BJ (cell line): Measurements from ENCODE around the gene SORBS2. TPM values are rescaled to one million over a fixed set of nuclear protein-coding genes. Genes with fewer than 3 reads are reported as not detected.

ENCODE experiments used
- CTCF ChIA-PET: fragments of 350-600 bp; formaldehyde crosslinking; extraction: SDS; loops from one replicate; lab custom pipeline; 2021; ENCODE audit warnings: antibody characterized with exemption, inconsistent platforms; lab: Yijun Ruan, JAX
- POLR2A ChIA-PET: fragments of 300-600 bp; sonication (Branson Sonifier 250); formaldehyde crosslinking; extraction: SDS; loops from one replicate; lab custom pipeline; 2021; ENCODE audit warnings: antibody characterized with exemption; lab: Charles Lee
- DNase-seq: peaks from one replicate; pipeline ENCODE4 v3.0.0-alpha.2; 2011; ENCODE audit warnings: low read depth
- H3K27me3 ChIP-seq: 2 replicates; pipeline ENCODE4 v1.6.0; 2011; ENCODE audit warnings: low read length; ENCODE audit not compliant: control insufficient read depth, insufficient read depth
- H3K36me3 ChIP-seq: 2 replicates; pipeline ENCODE4 v1.5.1; 2011; ENCODE audit warnings: low read length; ENCODE audit not compliant: control insufficient read depth, insufficient read depth
- H3K4me3 ChIP-seq: 2 replicates; pipeline ENCODE4 v1.5.1; 2011; ENCODE audit warnings: low read depth, mild to moderate bottlenecking, control low read depth, low read length
- polyA plus RNA-seq: library from polyadenylated mRNA; depleted of rRNA; stranded (reverse); fragments of >200 nt; gene quantifications from 2 replicates; pipeline ENCODE4 v1.2.3, GENCODE V29; 2011
- TF ChIP-seq, protein P1 (sequence below): IDR thresholded peaks from 2 replicates; pipeline ENCODE4 v1.5.1; 2011; ENCODE audit warnings: low read depth, mild to moderate bottlenecking, control low read depth, inconsistent platforms, low read length, moderate library complexity; ENCODE audit not compliant: insufficient read depth

SORBS2 gene
- polyA plus RNA-seq, 1 experiment, result 9.1 TPM

DNA sequence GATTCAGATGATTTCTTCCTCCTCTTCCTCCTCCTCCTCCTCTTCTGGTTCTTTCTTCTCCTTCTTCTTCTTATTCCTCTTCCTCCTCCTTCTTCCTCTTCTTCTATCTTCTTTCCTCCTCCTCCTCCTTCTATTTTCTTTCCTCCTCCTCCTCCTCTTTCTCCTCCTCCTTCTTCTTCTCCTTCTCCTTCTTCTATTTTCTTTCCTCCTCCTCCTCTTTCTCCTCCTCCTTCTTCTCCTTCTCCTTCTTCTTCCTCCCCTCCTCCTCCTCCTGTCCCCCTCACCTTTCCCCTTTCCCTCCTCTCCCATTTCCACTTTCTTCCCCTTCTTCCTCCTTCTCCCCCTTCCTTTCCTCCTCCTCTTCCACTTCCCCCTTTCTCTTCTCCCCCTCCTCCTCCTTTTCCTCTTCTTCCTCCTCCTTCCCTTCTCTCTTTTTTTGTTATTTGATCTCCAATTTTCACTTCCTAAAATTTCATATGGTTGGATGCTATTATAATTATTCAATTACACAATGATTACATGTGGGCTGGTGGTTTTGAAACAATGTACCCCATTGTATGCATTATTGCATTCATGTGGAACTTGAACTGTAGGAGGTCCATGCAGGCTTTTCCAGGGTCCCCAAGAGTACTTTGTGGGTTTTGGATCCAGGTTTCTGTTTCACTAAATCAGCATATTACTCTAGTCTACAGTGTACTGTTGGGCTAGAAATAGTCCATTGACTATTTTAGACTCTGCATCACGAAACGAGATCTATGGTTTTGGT is 68.1 kb downstream of the SORBS2 start:
- Histone ChIP-seq H3K27me3 (peaks cover 2% of the 10 kb centered on the region; the same call in 1 of the 2 replicates), H3K4me3 (no peak overlapping the region), H3K36me3 (no peaks in the 10 kb centered on the region)
- TF ChIP-seq, protein P1, sequence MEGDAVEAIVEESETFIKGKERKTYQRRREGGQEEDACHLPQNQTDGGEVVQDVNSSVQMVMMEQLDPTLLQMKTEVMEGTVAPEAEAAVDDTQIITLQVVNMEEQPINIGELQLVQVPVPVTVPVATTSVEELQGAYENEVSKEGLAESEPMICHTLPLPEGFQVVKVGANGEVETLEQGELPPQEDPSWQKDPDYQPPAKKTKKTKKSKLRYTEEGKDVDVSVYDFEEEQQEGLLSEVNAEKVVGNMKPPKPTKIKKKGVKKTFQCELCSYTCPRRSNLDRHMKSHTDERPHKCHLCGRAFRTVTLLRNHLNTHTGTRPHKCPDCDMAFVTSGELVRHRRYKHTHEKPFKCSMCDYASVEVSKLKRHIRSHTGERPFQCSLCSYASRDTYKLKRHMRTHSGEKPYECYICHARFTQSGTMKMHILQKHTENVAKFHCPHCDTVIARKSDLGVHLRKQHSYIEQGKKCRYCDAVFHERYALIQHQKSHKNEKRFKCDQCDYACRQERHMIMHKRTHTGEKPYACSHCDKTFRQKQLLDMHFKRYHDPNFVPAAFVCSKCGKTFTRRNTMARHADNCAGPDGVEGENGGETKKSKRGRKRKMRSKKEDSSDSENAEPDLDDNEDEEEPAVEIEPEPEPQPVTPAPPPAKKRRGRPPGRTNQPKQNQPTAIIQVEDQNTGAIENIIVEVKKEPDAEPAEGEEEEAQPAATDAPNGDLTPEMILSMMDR, result no peak
- ChIA-PET CTCF (no interaction called here), POLR2A (no interaction called here)
- no peak for DNase-seq

DNA sequence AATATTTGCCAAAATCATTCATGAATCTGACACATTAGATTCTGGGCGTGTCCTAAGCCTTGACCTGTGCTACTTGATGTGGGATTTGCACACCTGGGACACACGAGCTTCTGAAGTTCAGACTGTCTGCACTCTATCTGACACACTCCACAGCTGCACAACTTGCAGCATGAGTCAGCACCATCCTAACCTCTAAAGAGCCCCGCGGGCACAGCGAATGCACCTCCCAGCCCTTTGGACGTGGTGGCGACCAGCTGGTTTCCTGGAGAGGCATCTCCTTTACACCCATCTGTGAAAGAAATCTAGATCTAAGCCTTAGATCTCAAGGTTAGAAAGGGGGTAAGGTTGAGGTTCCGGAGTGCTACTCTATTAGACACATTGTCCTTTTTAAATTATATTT is 69.2 kb downstream of the SORBS2 start:
- no peak for DNase-seq
- peaks cover 2% of the 10 kb centered on the region; the same call in 1 of the 2 replicates for H3K27me3 ChIP-seq
- TF ChIP-seq, protein P1, result no peak
- H3K36me3 ChIP-seq, result no peaks in the 10 kb centered on the region
- ChIA-PET POLR2A (no interaction called here), CTCF (no interaction called here)
- no peak overlapping the region for H3K4me3 ChIP-seq

DNA sequence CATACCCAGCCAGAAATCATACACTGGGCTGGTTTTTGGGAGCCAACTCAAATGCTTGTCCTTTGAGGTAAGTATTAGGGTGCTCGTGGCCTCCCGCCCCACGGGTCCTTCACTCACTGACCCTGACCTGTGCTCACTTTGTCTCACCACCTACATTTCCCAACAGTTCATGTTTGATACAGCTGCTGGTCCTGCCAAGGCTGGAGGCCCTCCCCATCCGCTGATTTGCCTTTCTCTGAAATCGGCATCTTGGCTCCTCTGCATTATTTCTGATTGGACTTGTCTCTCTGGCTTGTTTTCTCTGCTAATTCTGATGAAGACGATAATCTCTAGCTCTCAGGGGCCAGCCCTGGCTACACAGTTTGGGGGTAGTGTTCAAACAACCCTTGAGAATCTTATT is 70.2 kb downstream of the SORBS2 start:
- ChIA-PET CTCF (no interaction called here), POLR2A (no interaction called here)
- H3K36me3 ChIP-seq, result no peaks in the 10 kb centered on the region
- no peak for DNase-seq
- TF ChIP-seq, protein P1, result no peak
- no peak overlapping the region for H3K4me3 ChIP-seq
- H3K27me3 ChIP-seq, result peaks cover 2% of the 10 kb centered on the region; the same call in 1 of the 2 replicates

DNA sequence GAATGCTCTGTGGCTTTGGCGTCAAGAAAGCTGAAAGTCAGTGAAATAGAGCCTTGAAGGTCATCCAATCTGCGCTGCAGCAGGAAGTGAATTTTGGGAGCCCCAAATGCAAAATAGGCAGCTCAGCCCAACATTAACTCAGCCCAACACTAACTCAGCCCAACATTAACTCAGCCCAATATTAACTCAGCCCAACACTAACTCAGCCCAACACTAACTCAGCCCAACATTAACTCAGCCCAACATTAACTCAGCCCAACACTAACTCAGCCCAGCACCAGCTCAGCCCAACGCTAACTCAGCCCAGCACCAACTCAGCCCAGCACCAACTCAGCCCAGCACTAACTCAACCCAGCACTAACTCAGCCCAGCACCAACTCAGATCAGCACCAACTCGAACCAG is 71.5 kb downstream of the SORBS2 start:
- TF ChIP-seq, protein P1, result no peak
- no peak overlapping the region for H3K4me3 ChIP-seq
- DNase-seq, result no peak
- CTCF ChIA-PET, result no interaction called here
- no peaks in the 10 kb centered on the region for H3K36me3 ChIP-seq
- H3K27me3 ChIP-seq, result peaks cover 2% of the 10 kb centered on the region; the same call in 1 of the 2 replicates
- POLR2A ChIA-PET, result no interaction called here

DNA sequence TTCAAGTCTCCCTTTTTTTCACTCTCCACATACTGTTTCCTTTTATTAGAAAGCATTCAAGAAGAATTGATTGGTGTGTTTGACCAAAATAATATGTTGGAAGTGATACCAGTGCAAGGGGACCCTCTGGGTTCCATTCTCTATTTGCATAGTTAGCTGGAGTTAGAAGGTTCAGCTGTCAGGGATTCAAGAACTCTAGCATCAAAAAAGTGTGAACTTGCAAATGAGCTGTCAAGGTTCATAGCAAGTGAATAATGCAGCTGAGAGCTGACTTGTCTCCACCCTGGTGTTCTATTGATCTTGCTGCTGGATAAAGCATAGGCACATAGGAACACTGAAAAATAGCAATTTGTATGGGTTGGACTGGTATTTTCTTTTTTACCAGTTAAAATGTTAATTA is 73.2 kb downstream of the SORBS2 start:
- ChIA-PET CTCF (interaction anchor here (0.9 to 1.4 kb wide), 2 partner anchors 12 to 20 kb away, joined by 3 to 5 read pairs; no protein-coding TSS in a partner anchor), POLR2A (no interaction called here)
- Histone ChIP-seq H3K36me3 (no peaks in the 10 kb centered on the region), H3K4me3 (no peak overlapping the region), H3K27me3 (peaks cover 2% of the 10 kb centered on the region; the same call in 1 of the 2 replicates)
- TF ChIP-seq, protein P1, result no peak
- no peak for DNase-seq
